Activated CD8-positive, alpha-beta memory T cell treated with anti-CD3 and anti-CD28 coated beads for 36 hours (primary cell): ENCODE data around the gene RPL10. TPM values are rescaled to one million over a fixed set of nuclear protein-coding genes. Genes with fewer than 3 reads are reported as not detected.
"Not testable (repeated sequence)": the region's sequence is repeated elsewhere in the genome, so short reads cannot be mapped to it uniquely, and the experiment has no call there.

Experiments
- CTCF ChIA-PET: fragments of 350-600 bp; sonication (Branson Sonifier 250); formaldehyde crosslinking; loops from one replicate; lab custom pipeline; 2021; ENCODE audit warnings: antibody characterized with exemption; lab: Charles Lee
- POLR2A ChIA-PET: fragments of 350-600 bp; sonication (Branson Sonifier 250); formaldehyde crosslinking; loops from one replicate; lab custom pipeline; 2021; ENCODE audit warnings: antibody characterized with exemption; lab: Charles Lee
- total RNA-seq, 2 experiments: library from RNA; stranded (reverse); gene quantifications; one replicate each; pipeline ENCODE4 v1.2.3, GENCODE V29; 2021

Gene RPL10
- total RNA-seq, 2 experiments from 2014 or later: 2,936 to 3,024 TPM

GRCh38 chrX:154389812-154390747 is 8.1 kb upstream of the RPL10 start:
- POLR2A ChIA-PET: not testable (repeated sequence)

GRCh38 chrX:154396363-154396762 is 1.8 kb upstream of the RPL10 start:
- POLR2A ChIA-PET, CTCF ChIA-PET: not testable (repeated sequence)

More at GRCh38 chrX:154389812-154390747, 8.1 kb upstream of the RPL10 start:
- CTCF ChIA-PET: not testable (repeated sequence)

GRCh38 chrX:154396973-154397887 is 947 bp upstream of the RPL10 start:
- CTCF ChIA-PET: interaction anchor here (0.6 to 2.8 kb wide), 4 partner anchors 10 to 26 kb away, joined by 4 to 10 read pairs (median 4); no protein-coding TSS in a partner anchor
- POLR2A ChIA-PET: interaction anchor here (1.0 to 1.8 kb wide), 5 partner anchors 12 to 425 kb away, joined by 3 to 11 read pairs (median 3); partner anchors contain the start of genes DNASE1L1, FLNA and TMEM187

- POLR2A ChIA-PET: interaction anchor here (1.0 to 2.2 kb wide), 8 partner anchors 10 to 427 kb away, joined by 3 to 11 read pairs (median 4); partner anchors contain the start of genes DNASE1L1, FLNA, SLC10A3 and TAFAZZIN
- CTCF ChIA-PET: interaction anchor here (0.8 to 2.8 kb wide), 6 partner anchors 11 to 90 kb away, joined by 3 to 10 read pairs (median 4); partner anchors contain the start of genes DNASE1L1 and TAFAZZIN
Measured at GRCh38 chrX:154398668-154399526, 720 bp downstream of the RPL10 start.

- CTCF ChIA-PET: interaction anchor here (1.0 to 2.8 kb wide), 4 partner anchors 10 to 89 kb away, joined by 3 to 10 read pairs (median 6); partner anchors contain the start of gene DNASE1L1
- POLR2A ChIA-PET: interaction anchor here (0.6 to 2.2 kb wide), 5 partner anchors 11 to 91 kb away, joined by 3 to 10 read pairs (median 3); partner anchors contain the start of genes SLC10A3 and TAFAZZIN
Measured at GRCh38 chrX:154399527-154400368, 1.6 kb downstream of the RPL10 start.

GRCh38 chrX:154400369-154400817 is 2.2 kb downstream of the RPL10 start:
- POLR2A ChIA-PET: interaction anchor here (1.3 to 2.2 kb wide), 3 partner anchors 10 to 90 kb away, joined by 3 to 10 read pairs (median 4); partner anchors contain the start of genes SLC10A3 and TAFAZZIN
- CTCF ChIA-PET: interaction anchor here (1.2 kb wide), 1 partner anchor 23 kb away, joined by 3 read pairs; no protein-coding TSS in a partner anchor

GRCh38 chrX:154401045-154401799 is 3.0 kb downstream of the RPL10 start:
- POLR2A ChIA-PET: no interaction called here
- CTCF ChIA-PET: no interaction called here

GRCh38 chrX:154401918-154402621 is 3.9 kb downstream of the RPL10 start:
- CTCF ChIA-PET: no interaction called here
- POLR2A ChIA-PET: no interaction called here

- ChIA-PET POLR2A (interaction anchor here (1.0 kb wide), 1 partner anchor 9 kb away, joined by 6 read pairs; no protein-coding TSS in a partner anchor), CTCF (no interaction called here)
Measured at GRCh38 chrX:154402622-154403127, 4.5 kb downstream of the RPL10 start.

- ChIA-PET CTCF (no interaction called here), POLR2A (interaction anchor here (1.0 kb wide), 1 partner anchor 9 kb away, joined by 6 read pairs; no protein-coding TSS in a partner anchor)
Measured at GRCh38 chrX:154403192-154403591, 5.0 kb downstream of the RPL10 start.

- CTCF ChIA-PET: no interaction called here
- POLR2A ChIA-PET: no interaction called here
Measured at GRCh38 chrX:154403858-154404257, 5.7 kb downstream of the RPL10 start.

GRCh38 chrX:154404625-154405192 is 6.5 kb downstream of the RPL10 start:
- CTCF ChIA-PET: no interaction called here
- POLR2A ChIA-PET: no interaction called here

- POLR2A ChIA-PET: interaction anchor here (1.3 kb wide), 1 partner anchor 11 kb away, joined by 3 read pairs; the partner anchor contains the start of gene RPL10
- CTCF ChIA-PET: interaction anchor here (2.0 kb wide), 1 partner anchor 10 kb away, joined by 8 read pairs; the partner anchor contains the start of gene RPL10
Measured at GRCh38 chrX:154408659-154409221, 10.6 kb downstream of the RPL10 start.

- ChIA-PET CTCF (interaction anchor here (2.0 kb wide), 1 partner anchor 10 kb away, joined by 8 read pairs; the partner anchor contains the start of gene RPL10), POLR2A (interaction anchor here (0.7 to 1.3 kb wide), 2 partner anchors 11 to 18 kb away, joined by 3 read pairs; partner anchors contain the start of gene RPL10)
Measured at GRCh38 chrX:154409222-154409871, 11.2 kb downstream of the RPL10 start, which contains the start of gene DNASE1L1. TSS of gene DNASE1L1 (minus strand) at chrX:154409254. CDS start at chrX:154405568, 3,686 bp downstream.
